Spinal cord (tissue), 10 donors: ENCODE results near the gene FOXP1. TPM values are rescaled to one million over a fixed set of nuclear protein-coding genes. Genes with fewer than 3 reads are reported as not detected.

ENCODE experiments used
- DNase-seq, 6 donors: peaks; one replicate each; pipeline versions ENCODE4 v3.0.0 to v3.0.0-alpha.2; 2013 to 2015; ENCODE audit warnings: low spot score in 6 of 6, low read depth in 4 of 6
- H3K27ac ChIP-seq: one replicate; pipeline ENCODE4 v1.5.1; 2013; ENCODE audit warnings: low read depth, low read length, control low read depth
- H3K27me3 ChIP-seq: one replicate; pipeline ENCODE4 v1.6.1; 2013; ENCODE audit warnings: low read length; ENCODE audit not compliant: control insufficient read depth, insufficient read depth
- H3K36me3 ChIP-seq: one replicate; pipeline ENCODE4 v1.6.1; 2013; ENCODE audit warnings: low read length; ENCODE audit not compliant: control insufficient read depth, insufficient read depth
- H3K4me1 ChIP-seq: one replicate; pipeline ENCODE4 v1.6.1; 2013; ENCODE audit warnings: low read length; ENCODE audit not compliant: control insufficient read depth, insufficient read depth
- H3K4me3 ChIP-seq: one replicate; pipeline ENCODE4 v1.5.1; 2013; ENCODE audit warnings: low read depth, low read length, control low read depth
- H3K9me3 ChIP-seq: one replicate; pipeline ENCODE4 v1.6.1; 2013; ENCODE audit warnings: low read length; ENCODE audit not compliant: control insufficient read depth, insufficient read depth
- WGBS: methylation state at CpG from one replicate; pipeline ENCODE4 v1.1.5; 2013; ENCODE audit warnings: missing lambda C conversion rate; ENCODE audit not compliant: insufficient coverage; 5-methylcytosine and 5-hydroxymethylcytosine counted together
- polyA plus RNA-seq, 2 donors: library from polyadenylated mRNA; unstranded; fragments of 120-200 nt; gene quantifications; one replicate each; pipeline ENCODE4 v1.2.1, GENCODE V29; 2013; ENCODE audit not compliant: insufficient read length in 2 of 2
- total RNA-seq, 2 donors: library from RNA; depleted of rRNA in 1 of 2; stranded (reverse); fragments of 120-200 nt in 1 of 2; fragments of >200 nt in 1 of 2; gene quantifications; one replicate each; pipeline versions ENCODE4 v1.2.3 to v1.2.4, GENCODE V29; 2013 to 2014
- donor health status: healthy.

The FOXP1 gene
- total and polyA plus RNA-seq, 4 donors, result 27.4 to 118 (median 66.1) TPM

- Histone ChIP-seq H3K27ac (no peak overlapping the region), H3K4me3 (no peak overlapping the region), H3K4me1 (peaks cover 3% of the 10 kb centered on the region), H3K36me3 (no peaks in the 10 kb centered on the region), H3K27me3 (no peaks in the 10 kb centered on the region), H3K9me3 (no peaks in the 10 kb centered on the region)
- DNase-seq, result no peak
- WGBS, result 100% methylated on average over 2 of the region's 3 CpGs
Observed at GRCh38 chr3:71140477-71140876, 443.1 kb downstream of the FOXP1 start.

- H3K27ac ChIP-seq, result no peak overlapping the region
- H3K4me1 ChIP-seq, result peaks cover 12% of the 10 kb centered on the region
- no peak for DNase-seq
- no peaks in the 10 kb centered on the region for H3K27me3 ChIP-seq
- WGBS, result 70% methylated on average over 1 of the region's 5 CpGs
- no peak overlapping the region for H3K4me3 ChIP-seq
- H3K36me3 ChIP-seq, result no peaks in the 10 kb centered on the region
- no peaks in the 10 kb centered on the region for H3K9me3 ChIP-seq
Observed at GRCh38 chr3:71139496-71139895, 444.0 kb downstream of the FOXP1 start.

DNA sequence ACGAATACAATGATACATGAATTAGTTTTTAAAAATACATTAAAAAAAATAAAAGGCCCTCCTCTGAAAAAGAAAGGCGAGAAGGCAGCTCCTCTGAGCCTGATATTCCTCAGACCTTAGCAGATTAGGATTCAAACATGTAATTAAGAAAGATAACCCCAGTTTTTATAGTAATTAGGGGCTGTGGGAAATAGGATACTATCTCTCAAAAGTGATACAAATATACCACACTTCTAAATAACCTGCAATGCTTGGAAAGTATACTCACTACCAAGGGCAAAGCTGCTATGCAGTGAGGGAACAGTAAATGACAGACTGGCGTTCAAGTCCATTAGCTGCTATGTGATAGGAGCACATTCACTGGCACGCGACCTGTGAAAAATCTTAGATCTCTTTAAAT is 445.1 kb downstream of the FOXP1 start:
- Histone ChIP-seq H3K36me3 (no peaks in the 10 kb centered on the region), H3K4me1 (peaks cover 12% of the 10 kb centered on the region), H3K4me3 (no peak overlapping the region), H3K9me3 (no peaks in the 10 kb centered on the region), H3K27me3 (peaks cover under 1% of the 10 kb centered on the region), H3K27ac (no peak overlapping the region)
- WGBS, result no CpG with 5 or more reads among the region's 5 CpGs
- DNase-seq, result peak in 1 of 6 donors; percentile 58

DNA sequence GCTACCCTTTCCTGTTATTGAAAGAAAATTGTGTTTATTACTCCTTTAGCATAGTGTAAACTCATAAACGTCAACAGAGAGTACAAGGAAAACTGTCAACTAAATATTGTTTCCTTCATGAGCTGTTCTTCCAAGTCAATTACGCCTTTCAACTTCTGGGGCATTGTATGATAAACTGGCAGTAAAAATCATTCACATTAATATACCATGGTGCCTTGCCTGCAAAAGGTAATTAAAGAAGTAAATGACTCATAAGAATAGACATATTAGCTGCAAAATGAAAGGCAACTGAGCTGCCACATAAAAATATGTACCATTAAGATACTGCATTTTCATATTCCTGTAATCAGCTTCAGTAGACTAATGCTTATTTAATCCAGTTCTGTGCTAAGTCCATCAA is 447.3 kb downstream of the FOXP1 start:
- H3K4me3 ChIP-seq, result no peak overlapping the region
- peak in 1 of 6 donors; percentile 62 for DNase-seq
- peaks cover 12% of the 10 kb centered on the region for H3K4me1 ChIP-seq
- H3K27me3 ChIP-seq, result peaks cover 3% of the 10 kb centered on the region
- no peaks in the 10 kb centered on the region for H3K36me3 ChIP-seq
- no peaks in the 10 kb centered on the region for H3K9me3 ChIP-seq
- no CpG with 5 or more reads among the region's 2 CpGs for WGBS
- no peak overlapping the region for H3K27ac ChIP-seq

GRCh38 chr3:71135373-71136088 is 448.0 kb downstream of the FOXP1 start:
- Histone ChIP-seq H3K4me1 (peaks cover 14% of the 10 kb centered on the region), H3K4me3 (no peak overlapping the region), H3K9me3 (no peaks in the 10 kb centered on the region), H3K27me3 (peaks cover 3% of the 10 kb centered on the region), H3K27ac (peak overlapping the region; percentile 53), H3K36me3 (no peaks in the 10 kb centered on the region)
- WGBS, result 25% methylated on average over 6 of the region's 8 CpGs
- DNase-seq, result peak in 1 of 6 donors; percentile 65

DNA sequence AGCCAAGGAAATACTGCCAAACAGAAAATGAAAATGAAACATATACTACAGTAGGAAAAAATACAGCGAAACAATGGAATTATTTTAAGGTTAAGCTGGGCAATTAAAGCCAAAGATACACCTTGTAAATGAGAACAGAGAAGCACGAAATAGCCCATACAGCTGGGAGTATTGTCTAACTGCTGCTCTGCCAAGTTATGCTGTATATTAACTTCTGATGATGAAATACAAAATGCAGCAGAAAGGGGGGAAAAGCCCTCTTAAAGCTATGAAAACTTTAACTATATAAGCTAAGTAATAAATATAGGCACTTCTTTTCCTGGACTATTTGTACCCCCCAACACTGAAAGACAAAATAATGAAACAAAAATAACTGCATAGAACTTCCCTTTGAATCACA is 449.0 kb downstream of the FOXP1 start:
- Histone ChIP-seq H3K36me3 (no peaks in the 10 kb centered on the region), H3K4me1 (peaks cover 14% of the 10 kb centered on the region), H3K9me3 (no peaks in the 10 kb centered on the region), H3K27me3 (peaks cover 3% of the 10 kb centered on the region), H3K4me3 (no peak overlapping the region), H3K27ac (no peak overlapping the region)
- WGBS, result 100% methylated on average over 1 of the region's 2 CpGs
- DNase-seq, result no peak

DNA sequence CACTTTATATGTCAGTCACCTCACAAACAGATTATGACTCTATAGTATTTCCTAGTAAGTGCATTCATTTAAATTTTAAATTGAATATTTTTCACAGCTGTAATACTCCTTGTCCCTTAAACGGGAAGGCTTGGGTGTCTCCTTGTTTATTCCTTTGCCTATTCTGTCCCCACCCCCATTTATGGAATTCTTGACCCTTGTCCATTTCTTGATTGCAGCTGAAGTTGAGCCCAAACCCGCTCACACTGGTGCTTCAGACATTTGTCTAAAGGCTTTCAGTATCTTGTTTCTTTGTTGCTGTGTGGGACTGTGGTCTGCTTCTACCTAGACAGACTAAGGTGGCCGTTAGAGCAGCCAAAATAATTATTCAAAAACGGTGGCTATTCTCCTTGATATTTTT is 449.7 kb downstream of the FOXP1 start:
- peaks cover 14% of the 10 kb centered on the region for H3K4me1 ChIP-seq
- H3K27ac ChIP-seq, result no peak overlapping the region
- H3K9me3 ChIP-seq, result no peaks in the 10 kb centered on the region
- whole genome bisulfite sequencing, result 68% methylated on average over 2 of the region's 4 CpGs
- no peak overlapping the region for H3K4me3 ChIP-seq
- no peak for DNase-seq
- peaks cover 3% of the 10 kb centered on the region for H3K27me3 ChIP-seq
- no peaks in the 10 kb centered on the region for H3K36me3 ChIP-seq

- H3K4me3 ChIP-seq, result no peak overlapping the region
- H3K27me3 ChIP-seq, result peaks cover 3% of the 10 kb centered on the region
- H3K9me3 ChIP-seq, result no peaks in the 10 kb centered on the region
- 90% methylated on average over 3 of the region's 8 CpGs for WGBS
- peaks cover 14% of the 10 kb centered on the region for H3K4me1 ChIP-seq
- no peaks in the 10 kb centered on the region for H3K36me3 ChIP-seq
- H3K27ac ChIP-seq, result no peak overlapping the region
- DNase-seq, result no peak
Observed at GRCh38 chr3:71132995-71133730, 450.4 kb downstream of the FOXP1 start.

- 50% methylated on average over 2 of the region's 10 CpGs for WGBS
- Histone ChIP-seq H3K27me3 (peaks cover 3% of the 10 kb centered on the region), H3K27ac (peak overlapping the region; percentile 59), H3K36me3 (no peaks in the 10 kb centered on the region), H3K4me1 (peaks cover 14% of the 10 kb centered on the region), H3K9me3 (no peaks in the 10 kb centered on the region), H3K4me3 (no peak overlapping the region)
- peak in 1 of 6 donors; percentile 52 for DNase-seq
Observed at GRCh38 chr3:71131375-71132314, 451.9 kb downstream of the FOXP1 start.
